HAP-1 (cell line): ENCODE results near the gene GOLGA3.

Experiments used
- DNase-seq, 2 experiments: peaks; one replicate each; pipeline ENCODE4 v3.0.0-alpha.2; 2016 to 2020; ENCODE audit warnings: low spot score in 2 of 2
- H3K27me3 ChIP-seq: fragments of 250-450 bp; sonication (Bioruptor Pico); 2 replicates; pipeline ENCODE4 v1.5.1; 2020; ENCODE audit warnings: low read depth, mild to moderate bottlenecking, moderate library complexity
- H3K36me3 ChIP-seq: fragments of 250-450 bp; sonication (Bioruptor Pico); replicated peaks from 2 replicates; pipeline ENCODE4 v1.5.1; 2020; ENCODE audit warnings: mild to moderate bottlenecking
- H3K4me1 ChIP-seq: fragments of 250-450 bp; sonication (Bioruptor Pico); 2 replicates; pipeline ENCODE4 v1.5.1; 2020; ENCODE audit warnings: mild to moderate bottlenecking
- H3K4me3 ChIP-seq: fragments of 250-450 bp; sonication (Bioruptor Pico); 2 replicates; pipeline ENCODE4 v1.5.1; 2020; ENCODE audit warnings: mild to moderate bottlenecking, moderate library complexity
- H3K9me3 ChIP-seq: fragments of 250-450 bp; sonication (Bioruptor Pico); 2 replicates; pipeline ENCODE4 v1.5.1; 2020; ENCODE audit warnings: mild to moderate bottlenecking, moderate library complexity
- in situ Hi-C: fragments of 300-500 bp; cut with MboI; formaldehyde crosslinking; loops from 3 replicates; pipeline ENCODE4 v1.14.3; 2020; ENCODE audit warnings: low sequenced_read_pairs, inconsistent platforms, mixed read lengths

Gene GOLGA3

DNA sequence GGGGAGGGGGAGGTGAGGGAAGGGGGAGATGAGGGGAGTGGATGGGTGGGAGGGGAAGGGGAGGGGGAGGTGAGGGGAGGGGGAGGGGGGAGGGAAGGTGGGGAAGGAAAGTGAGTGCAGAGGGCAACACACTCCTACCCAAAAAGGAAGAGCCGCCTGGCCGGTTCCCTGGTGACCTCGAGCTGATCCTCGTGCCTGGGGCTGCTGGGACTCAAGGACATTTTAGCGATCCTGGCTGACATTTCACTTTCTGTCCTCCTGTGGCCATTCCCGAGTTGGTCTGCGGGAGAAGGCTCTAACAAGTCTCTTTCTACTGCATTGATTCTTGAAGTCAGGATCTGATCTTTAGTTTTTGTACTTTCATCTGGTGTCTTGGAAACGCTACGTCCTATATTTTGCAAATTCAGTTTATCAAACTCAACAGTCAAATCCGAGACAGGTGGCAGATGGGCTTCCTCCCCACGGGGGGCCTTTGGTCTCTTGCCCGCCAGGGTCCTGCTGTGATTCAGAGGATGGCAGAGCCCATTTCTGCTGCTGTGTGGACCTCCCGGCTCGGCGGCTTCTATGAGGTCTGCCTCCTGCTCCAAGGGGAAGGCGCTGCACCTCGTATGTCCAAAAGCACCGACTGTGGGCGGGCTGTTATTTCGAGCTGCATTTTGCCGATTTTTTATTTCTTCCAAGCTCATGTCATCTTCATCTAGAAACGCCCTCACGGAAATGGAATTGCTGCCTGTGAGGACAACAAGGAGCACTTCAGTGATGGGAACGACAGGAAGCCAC lies 98.9 kb downstream of the GOLGA3 start:
- no peak for DNase-seq
- Histone ChIP-seq H3K27me3 (no peaks in the 10 kb centered on the region), H3K4me1 (no peaks in the 10 kb centered on the region), H3K9me3 (no peaks in the 10 kb centered on the region; the same call in 1 of the 2 replicates), H3K36me3 (peaks cover 73% of the 10 kb centered on the region), H3K4me3 (no peak overlapping the region)
- in situ Hi-C loops = no loop called here

- Histone ChIP-seq H3K36me3 (peaks cover 74% of the 10 kb centered on the region), H3K4me1 (no peaks in the 10 kb centered on the region), H3K27me3 (no peaks in the 10 kb centered on the region), H3K9me3 (no peaks in the 10 kb centered on the region; the same call in 1 of the 2 replicates), H3K4me3 (no peak overlapping the region)
- in situ Hi-C loops = no loop called here
- no peak for DNase-seq
Measured at GRCh38 chr12:132728502-132728901, 100.2 kb downstream of the GOLGA3 start.

- H3K4me1 ChIP-seq = no peaks in the 10 kb centered on the region
- in situ Hi-C loops = no loop called here
- H3K36me3 ChIP-seq = peaks cover 85% of the 10 kb centered on the region
Measured at GRCh38 chr12:132727091-132727794, 101.4 kb downstream of the GOLGA3 start.

DNA sequence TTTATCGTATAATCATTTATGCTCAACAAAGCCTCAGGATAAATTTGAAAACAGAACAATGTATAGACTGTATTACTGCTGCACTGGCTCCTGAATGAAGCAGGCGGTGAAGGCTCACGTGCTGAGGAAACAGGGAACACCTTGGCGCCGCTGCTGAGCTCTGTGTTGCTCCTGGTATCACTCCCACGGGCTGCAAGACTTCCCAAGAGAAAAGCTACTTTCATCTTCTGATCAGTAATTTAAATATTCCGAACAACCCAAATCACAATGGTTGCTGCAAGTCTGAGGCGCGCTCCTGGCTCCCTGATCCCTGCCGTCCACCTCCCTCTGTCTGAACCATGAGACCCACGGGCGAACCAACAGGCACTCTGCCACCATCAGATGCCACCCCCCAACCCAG lies 102.3 kb downstream of the GOLGA3 start:
- peaks cover 88% of the 10 kb centered on the region for H3K36me3 ChIP-seq
- no peaks in the 10 kb centered on the region for H3K27me3 ChIP-seq
- H3K9me3 ChIP-seq = no peaks in the 10 kb centered on the region; the same call in 1 of the 2 replicates
- DNase-seq = no peak
- no peaks in the 10 kb centered on the region for H3K4me1 ChIP-seq
- in situ Hi-C loops = no loop called here
- H3K4me3 ChIP-seq = no peak overlapping the region

More at GRCh38 chr12:132727091-132727794, 101.4 kb downstream of the GOLGA3 start:
- no peaks in the 10 kb centered on the region for H3K27me3 ChIP-seq
- H3K9me3 ChIP-seq = no peaks in the 10 kb centered on the region; the same call in 1 of the 2 replicates
- no peak overlapping the region for H3K4me3 ChIP-seq
- no peak for DNase-seq

- no peaks in the 10 kb centered on the region for H3K27me3 ChIP-seq
- H3K4me3 ChIP-seq = no peak overlapping the region
- peaks cover 89% of the 10 kb centered on the region for H3K36me3 ChIP-seq
- no peaks in the 10 kb centered on the region for H3K4me1 ChIP-seq
- H3K9me3 ChIP-seq = no peaks in the 10 kb centered on the region; the same call in 1 of the 2 replicates
- in situ Hi-C loops = no loop called here
- DNase-seq = no peak
Measured at GRCh38 chr12:132724506-132725241, 104.0 kb downstream of the GOLGA3 start.

DNA sequence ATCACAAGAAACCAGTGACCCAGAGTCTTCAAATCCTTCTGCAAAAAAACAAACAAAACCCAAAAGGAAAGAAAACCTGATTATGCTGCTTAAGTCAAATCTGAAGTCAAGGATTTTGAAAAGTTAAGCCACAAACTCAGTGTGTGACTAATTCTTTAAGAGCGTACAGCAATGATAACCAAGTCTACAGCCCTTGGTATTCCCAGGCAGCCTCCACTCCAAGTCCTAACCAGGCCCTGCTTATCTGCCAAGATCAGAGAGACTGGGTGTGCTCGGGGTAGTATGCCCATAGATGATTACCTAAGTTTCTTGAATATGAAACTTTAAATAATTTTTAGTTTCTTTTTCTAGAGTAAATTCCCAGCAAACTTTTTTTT lies 104.9 kb downstream of the GOLGA3 start:
- in situ Hi-C loops = no loop called here
- H3K27me3 ChIP-seq = no peaks in the 10 kb centered on the region
- H3K36me3 ChIP-seq = peaks cover 94% of the 10 kb centered on the region
- H3K4me1 ChIP-seq = no peaks in the 10 kb centered on the region
- no peak overlapping the region for H3K4me3 ChIP-seq
- no peaks in the 10 kb centered on the region for H3K9me3 ChIP-seq
- no peak for DNase-seq

DNA sequence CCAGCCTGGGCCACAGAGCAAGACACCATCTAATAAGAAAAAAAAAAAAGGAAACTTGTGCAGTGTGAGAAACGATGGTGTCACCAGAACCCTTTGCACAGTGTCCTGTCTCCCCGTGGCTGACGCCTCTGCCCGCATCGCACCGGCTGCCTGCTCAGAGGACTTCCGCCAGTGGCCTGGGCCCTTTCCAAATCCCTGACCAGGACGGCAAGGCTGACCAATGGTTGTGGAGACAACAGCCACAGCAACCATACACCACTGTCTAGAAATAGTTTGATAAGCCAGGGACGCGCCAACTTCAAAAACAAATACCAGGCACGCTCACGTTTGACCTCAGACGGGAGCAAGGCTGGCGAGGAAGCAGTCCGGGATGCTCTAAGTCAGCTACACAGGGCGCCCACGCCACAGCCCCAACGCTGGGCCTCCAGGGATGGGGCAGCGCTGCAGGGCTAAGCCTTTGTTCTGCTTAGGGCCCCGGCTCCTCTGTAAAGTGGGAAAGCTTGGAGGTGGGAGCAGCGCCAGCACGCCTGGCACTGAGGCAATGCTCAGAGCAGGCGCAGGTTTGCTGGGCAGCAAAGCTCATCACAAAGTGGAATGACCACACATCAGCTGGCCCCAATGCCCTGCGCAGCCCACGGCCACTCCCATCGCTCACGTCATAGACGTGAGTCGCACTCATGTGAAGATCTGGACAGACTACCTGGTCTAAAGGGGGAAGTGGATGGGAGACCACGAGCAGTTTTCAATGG lies 105.5 kb downstream of the GOLGA3 start:
- Histone ChIP-seq H3K36me3 (peaks cover 90% of the 10 kb centered on the region), H3K4me3 (no peak overlapping the region)

DNA sequence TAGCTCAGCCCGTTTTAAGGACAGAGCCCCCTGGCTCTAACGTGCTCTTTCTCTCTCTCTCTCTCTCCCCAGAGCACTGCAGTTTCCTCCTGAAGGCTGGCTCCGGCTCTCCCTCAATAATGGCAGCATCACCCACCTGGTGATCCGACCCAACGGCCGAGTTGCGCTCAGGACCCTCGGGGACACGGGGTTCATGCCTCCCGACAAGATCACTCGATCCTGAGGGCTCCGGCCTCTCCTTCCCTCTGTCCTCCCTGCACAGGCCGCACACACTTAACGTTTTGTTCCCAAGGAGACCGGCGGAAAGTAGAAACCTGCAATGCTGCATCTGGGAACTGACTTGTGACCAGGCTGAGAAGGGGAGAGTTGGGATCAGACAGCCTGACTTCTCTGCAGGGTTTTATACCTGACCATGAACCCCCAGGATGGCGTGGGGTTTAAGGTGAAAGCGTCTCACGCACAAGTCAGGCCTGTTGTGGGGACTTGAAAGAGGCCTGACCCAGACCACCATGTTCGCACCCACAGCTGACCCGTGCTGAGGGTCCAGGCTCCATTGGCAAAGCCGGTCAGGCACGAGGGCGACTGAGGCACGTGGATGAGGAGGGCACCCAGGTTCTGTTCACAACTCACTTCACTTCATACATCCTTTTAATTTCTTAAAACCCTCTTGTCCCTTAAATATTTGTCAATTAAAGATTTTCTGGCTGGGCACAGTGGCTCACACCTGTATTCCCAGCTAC lies 107.9 kb downstream of the GOLGA3 start:
- in situ Hi-C loops = no loop called here
- H3K36me3 ChIP-seq = peaks cover 86% of the 10 kb centered on the region

More for the DNA sequence above, 105.5 kb downstream of the GOLGA3 start:
- H3K4me1 ChIP-seq = no peaks in the 10 kb centered on the region
- DNase-seq = no peak
- no peaks in the 10 kb centered on the region for H3K27me3 ChIP-seq
- H3K9me3 ChIP-seq = no peaks in the 10 kb centered on the region
- in situ Hi-C loops = no loop called here

GRCh38 chr12:132719954-132720324 lies 108.7 kb downstream of the GOLGA3 start:
- no peak for DNase-seq
- no peaks in the 10 kb centered on the region for H3K9me3 ChIP-seq
- peaks cover 86% of the 10 kb centered on the region for H3K36me3 ChIP-seq
- in situ Hi-C loops = loop anchor here (5.0 kb wide), 1 partner anchor 32 kb away; no protein-coding TSS in a partner anchor
- no peaks in the 10 kb centered on the region for H3K4me1 ChIP-seq
- no peak overlapping the region for H3K4me3 ChIP-seq
- H3K27me3 ChIP-seq = no peaks in the 10 kb centered on the region

More for the DNA sequence above, 107.9 kb downstream of the GOLGA3 start:
- no peak for DNase-seq
- no peaks in the 10 kb centered on the region for H3K9me3 ChIP-seq
- H3K4me3 ChIP-seq = no peak overlapping the region
- H3K4me1 ChIP-seq = no peaks in the 10 kb centered on the region
- H3K27me3 ChIP-seq = no peaks in the 10 kb centered on the region

- Histone ChIP-seq H3K4me1 (no peaks in the 10 kb centered on the region), H3K4me3 (no peak overlapping the region), H3K27me3 (no peaks in the 10 kb centered on the region), H3K9me3 (no peaks in the 10 kb centered on the region), H3K36me3 (peaks cover 86% of the 10 kb centered on the region)
- in situ Hi-C loops = loop anchor here (5.0 kb wide), 1 partner anchor 33 kb away; no protein-coding TSS in a partner anchor
- no peak for DNase-seq
Measured at GRCh38 chr12:132719141-132719953, 109.3 kb downstream of the GOLGA3 start.
